Endothelial cell of umbilical vein (primary cell): ENCODE results near the gene MB. TPM values are rescaled to one million over a fixed set of nuclear protein-coding genes. Genes with fewer than 3 reads are reported as not detected.

Experiments
- BruUV-seq: library from RNA; stranded (reverse); fragments of 400-500 nt; replicated peaks from 2 replicates; lab custom pipeline; 2021; lab: Mats Ljungman, UMichigan
- CTCF ChIA-PET: fragments of 300-600, 350-600 bp; sonication (Branson Sonifier 250); formaldehyde crosslinking; loops from one replicate; lab custom pipeline; 2021; ENCODE audit warnings: antibody characterized with exemption, inconsistent platforms; lab: Charles Lee
- POLR2A ChIA-PET: fragments of 300-600, 350-600 bp; sonication (Branson Sonifier 250); formaldehyde crosslinking; loops from one replicate; lab custom pipeline; 2021; ENCODE audit warnings: antibody characterized with exemption, inconsistent platforms; lab: Charles Lee
- DNase-seq: peaks from one replicate; pipeline ENCODE4 v3.0.0-alpha.2; 2011; ENCODE audit warnings: low read depth, low spot score
- FAIRE-seq: peaks from 2 replicates; lab custom pipeline; 2011; peaks lifted over from hg19 to GRCh38; lab: Jason Lieb, UNC
- H2AFZ ChIP-seq: 2 replicates; pipeline ENCODE4 v1.6.0; 2012; ENCODE audit warnings: low read depth, low read length, control low read depth, inconsistent platforms
- H3K27ac ChIP-seq: 2 replicates; pipeline ENCODE4 v1.5.1; 2011; ENCODE audit warnings: low read depth, mild to moderate bottlenecking, control low read depth, low read length, moderate library complexity; ENCODE audit not compliant: insufficient read depth
- H3K27me3 ChIP-seq, 2 experiments: 2 replicates each; pipeline versions ENCODE4 v1.6.0 to v1.6.1; 2011; ENCODE audit warnings: low read length in 2 of 2, mixed read lengths in 1 of 2; ENCODE audit not compliant: control insufficient read depth in 2 of 2, insufficient read depth in 2 of 2
- H3K36me3 ChIP-seq, 2 experiments: 2 replicates in 1 of 2; 3 replicates in 1 of 2; pipeline ENCODE4 v1.5.1; 2011; ENCODE audit warnings: low read length in 2 of 2, mild to moderate bottlenecking in 1 of 2, moderate library complexity in 1 of 2; ENCODE audit not compliant: control insufficient read depth in 2 of 2, insufficient read depth in 2 of 2; ENCODE audit errors: extremely low read depth in 1 of 2
- H3K4me1 ChIP-seq: 3 replicates; pipeline ENCODE4 v1.5.1; 2011; ENCODE audit warnings: mild to moderate bottlenecking, low read length; ENCODE audit not compliant: control insufficient read depth, insufficient read depth; ENCODE audit errors: extremely low read depth
- H3K4me2 ChIP-seq: 2 replicates; pipeline ENCODE4 v1.6.1; 2011; ENCODE audit warnings: low read length, control low read depth, mixed read lengths; ENCODE audit not compliant: insufficient read depth
- H3K4me3 ChIP-seq, 3 experiments: fragments of 200-600 bp in 1 of 3; sonication (generic), shearing (Covaris generic) in 1 of 3; replicated peaks in 1 of 3; 2 replicates each; pipeline ENCODE4 v1.5.1; 2011 to 2016; ENCODE audit warnings: control low read depth in 3 of 3, low read length in 3 of 3, mild to moderate bottlenecking in 2 of 3, inconsistent platforms in 1 of 3, low read depth in 1 of 3, moderate library complexity in 1 of 3; ENCODE audit not compliant: insufficient read depth in 1 of 3
- H3K79me2 ChIP-seq: 2 replicates; pipeline ENCODE4 v1.6.0; 2012; ENCODE audit warnings: low read length, inconsistent platforms; ENCODE audit not compliant: control insufficient read depth, insufficient read depth
- H3K9ac ChIP-seq: replicated peaks from 2 replicates; pipeline ENCODE3; 2011; ENCODE audit warnings: low read length, control low read depth; ENCODE audit not compliant: insufficient read depth; ENCODE audit errors: extremely low read depth
- H3K9me1 ChIP-seq: replicated peaks from 3 replicates; pipeline ENCODE4 v1.6.0; 2011; ENCODE audit warnings: mild to moderate bottlenecking, low read length; ENCODE audit not compliant: control insufficient read depth, insufficient read depth; ENCODE audit errors: extremely low read depth
- H3K9me3 ChIP-seq: replicated peaks from 2 replicates; pipeline ENCODE4 v1.5.1; 2012; ENCODE audit warnings: low read length, inconsistent platforms; ENCODE audit not compliant: control insufficient read depth, insufficient read depth
- H4K20me1 ChIP-seq: replicated peaks from 2 replicates; pipeline ENCODE3; 2011; ENCODE audit warnings: mild to moderate bottlenecking, low read length; ENCODE audit not compliant: control insufficient read depth, insufficient read depth; ENCODE audit errors: extremely low read depth
- EZH2 ChIP-seq: IDR thresholded peaks from 2 replicates; pipeline ENCODE4 v1.6.1; 2012; ENCODE audit warnings: borderline replicate concordance, low read depth, mild to moderate bottlenecking, moderate library complexity, low read length, inconsistent platforms; ENCODE audit not compliant: severe bottlenecking
- FOS ChIP-seq: IDR thresholded peaks from 2 replicates; pipeline ENCODE4 v1.6.1; 2011; ENCODE audit warnings: mild to moderate bottlenecking, low read length, moderate library complexity, borderline replicate concordance; ENCODE audit not compliant: insufficient read depth
- GATA2 ChIP-seq: IDR thresholded peaks from 2 replicates; pipeline ENCODE4 v1.7.0; 2011; ENCODE audit warnings: low read depth, mild to moderate bottlenecking, moderate library complexity, mixed read lengths, low read length; ENCODE audit not compliant: insufficient read length, insufficient read depth
- JUN ChIP-seq: IDR thresholded peaks from 2 replicates; pipeline ENCODE4 v1.6.1; 2011; ENCODE audit warnings: borderline replicate concordance, low read depth; ENCODE audit not compliant: insufficient read length, insufficient read depth
- MYC ChIP-seq: IDR thresholded peaks from one replicate; pipeline ENCODE4 v1.6.1; 2011; ENCODE audit warnings: mild to moderate bottlenecking, low read depth, low read length
- POLR2A ChIP-seq: IDR thresholded peaks from 2 replicates; pipeline ENCODE4 v1.6.1; 2012; ENCODE audit warnings: low read depth, mild to moderate bottlenecking, control low read depth, low read length
- POLR2AphosphoS5 ChIP-seq: IDR thresholded peaks from 2 replicates; pipeline ENCODE4 v1.6.1; 2012; ENCODE audit warnings: low read depth, mild to moderate bottlenecking, control low read depth, low read length, moderate library complexity; ENCODE audit not compliant: insufficient read depth
- dilution Hi-C: fragments of 300-500 bp; cut with MboI; formaldehyde crosslinking; loops from one replicate; pipeline ENCODE4 v1.15.0; 2019; ENCODE audit warnings: low sequenced_read_pairs; ENCODE audit not compliant: extremely low pct_ligation_motif_present
- intact Hi-C: fragments of 100-400 bp; cut with micrococcal nuclease; formaldehyde crosslinking; loops from one replicate; pipeline ENCODE4 v1.10.0; 2022
- polyA plus RNA-seq, 4 experiments: library from polyadenylated mRNA; depleted of rRNA in 3 of 4; stranded (reverse) in 3 of 4; unstranded in 1 of 4; fragments of >200 nt; gene quantifications; 2 replicates each; pipeline versions ENCODE4 v1.2.1 to v1.2.3, GENCODE V29; 2011 to 2012; ENCODE audit warnings: missing spikeins in 1 of 4
- total RNA-seq: library from RNA; stranded (reverse); gene quantifications from 2 replicates; pipeline ENCODE4 v1.2.3, GENCODE V29; 2021
- TF ChIP-seq, protein P1 (sequence below), 2 donors: IDR thresholded peaks; 1 replicate in 1 of 2; 2 replicates in 1 of 2; pipeline ENCODE4 v1.5.1; 2011; ENCODE audit warnings: low read length in 2 of 2, mild to moderate bottlenecking in 2 of 2, moderate library complexity in 2 of 2, control low read depth in 1 of 2, inconsistent platforms in 1 of 2, low read depth in 1 of 2; ENCODE audit not compliant: insufficient read depth in 1 of 2; ENCODE audit errors: extremely low read depth in 1 of 2
- TF ChIP-seq, protein P2 (sequence below): IDR thresholded peaks from 2 replicates; pipeline ENCODE4 v1.6.1; 2011; ENCODE audit not compliant: insufficient read depth, insufficient read length

Gene MB
- total and polyA plus RNA-seq, 2 donors (not counting 3 experiments of a cell fraction or from before 2014, with no cell fraction given): not detected

DNA sequence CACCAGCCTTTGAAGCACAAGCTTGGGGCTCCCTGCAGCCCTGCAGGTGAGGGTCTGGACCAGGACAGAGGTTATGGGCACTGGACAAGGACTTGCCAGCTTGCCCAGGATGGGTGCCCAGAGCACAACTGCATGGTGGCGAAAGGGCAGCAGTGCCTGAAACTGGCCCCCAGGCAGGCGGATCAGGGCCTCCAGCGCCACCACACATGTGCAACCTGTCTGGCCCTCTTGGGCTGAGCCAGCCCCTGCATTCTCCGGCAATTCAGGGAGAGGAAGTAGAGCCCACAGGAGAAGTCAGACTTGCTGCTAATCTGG, 18.8 kb downstream of the MB start:
- no peaks in the 10 kb centered on the region for H4K20me1 ChIP-seq
- dilution Hi-C loops: no loop called here
- no peak for TF ChIP-seq EZH2
- TF ChIP-seq, protein P1, sequence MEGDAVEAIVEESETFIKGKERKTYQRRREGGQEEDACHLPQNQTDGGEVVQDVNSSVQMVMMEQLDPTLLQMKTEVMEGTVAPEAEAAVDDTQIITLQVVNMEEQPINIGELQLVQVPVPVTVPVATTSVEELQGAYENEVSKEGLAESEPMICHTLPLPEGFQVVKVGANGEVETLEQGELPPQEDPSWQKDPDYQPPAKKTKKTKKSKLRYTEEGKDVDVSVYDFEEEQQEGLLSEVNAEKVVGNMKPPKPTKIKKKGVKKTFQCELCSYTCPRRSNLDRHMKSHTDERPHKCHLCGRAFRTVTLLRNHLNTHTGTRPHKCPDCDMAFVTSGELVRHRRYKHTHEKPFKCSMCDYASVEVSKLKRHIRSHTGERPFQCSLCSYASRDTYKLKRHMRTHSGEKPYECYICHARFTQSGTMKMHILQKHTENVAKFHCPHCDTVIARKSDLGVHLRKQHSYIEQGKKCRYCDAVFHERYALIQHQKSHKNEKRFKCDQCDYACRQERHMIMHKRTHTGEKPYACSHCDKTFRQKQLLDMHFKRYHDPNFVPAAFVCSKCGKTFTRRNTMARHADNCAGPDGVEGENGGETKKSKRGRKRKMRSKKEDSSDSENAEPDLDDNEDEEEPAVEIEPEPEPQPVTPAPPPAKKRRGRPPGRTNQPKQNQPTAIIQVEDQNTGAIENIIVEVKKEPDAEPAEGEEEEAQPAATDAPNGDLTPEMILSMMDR (IDR thresholded peaks at IDR 0.05; ENCODE audit: extremely low read depth in 1 of 2, insufficient read depth in 1 of 2, low read depth in 1 of 2, low read length in 2 of 2): no peak
- no peak for TF ChIP-seq GATA2
- TF ChIP-seq, protein P2, sequence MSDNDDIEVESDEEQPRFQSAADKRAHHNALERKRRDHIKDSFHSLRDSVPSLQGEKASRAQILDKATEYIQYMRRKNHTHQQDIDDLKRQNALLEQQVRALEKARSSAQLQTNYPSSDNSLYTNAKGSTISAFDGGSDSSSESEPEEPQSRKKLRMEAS: no peak
- no peak for TF ChIP-seq POLR2A
- TF ChIP-seq JUN: no peak
- no peak for TF ChIP-seq FOS
- TF ChIP-seq MYC: no peak
- no peak for TF ChIP-seq POLR2AphosphoS5
- no peaks in the 10 kb centered on the region for H3K79me2 ChIP-seq
- CTCF ChIA-PET: interaction anchor here (1.0 kb wide), 1 partner anchor 13 kb away, joined by 4 read pairs; no protein-coding TSS in a partner anchor
- H2AFZ ChIP-seq: no peak overlapping the region
- H3K9ac ChIP-seq: no peak overlapping the region
- no peak overlapping the region for H3K4me2 ChIP-seq
- H3K27ac ChIP-seq: no peak overlapping the region
- BruUV-seq: no TSS peak
- H3K27me3 ChIP-seq: no peaks in the 10 kb centered on the region
- H3K36me3 ChIP-seq: no peaks in the 10 kb centered on the region
- H3K4me1 ChIP-seq: no peaks in the 10 kb centered on the region
- DNase-seq (no peak), FAIRE-seq (no peak)
- POLR2A ChIA-PET: no interaction called here
- intact Hi-C loops: no loop called here
- H3K9me3 ChIP-seq: no peaks in the 10 kb centered on the region
- H3K4me3 ChIP-seq: no peak overlapping the region
- no peaks in the 10 kb centered on the region for H3K9me1 ChIP-seq
